Liver (tissue), 9 donors: ENCODE data around the gene RALGAPA2. TPM values are rescaled to one million over a fixed set of nuclear protein-coding genes. Genes with fewer than 3 reads are reported as not detected.

Source experiments
- DNase-seq: peaks from one replicate; pipeline ENCODE4 v3.0.0-alpha.2; 2017; ENCODE audit warnings: low spot score
- H3K27ac ChIP-seq, 2 donors: one replicate each; pipeline ENCODE4 v1.7.0; 2013; ENCODE audit warnings: inconsistent platforms in 2 of 2, low read length in 2 of 2, control low read depth in 1 of 2, low read depth in 1 of 2, mild to moderate bottlenecking in 1 of 2
- H3K27me3 ChIP-seq, 4 donors: one replicate each; pipeline versions ENCODE4 v1.6.1 to v1.7.0; 2013; ENCODE audit warnings: low read length in 3 of 4, inconsistent platforms in 1 of 4, mild to moderate bottlenecking in 1 of 4, moderate library complexity in 1 of 4; ENCODE audit not compliant: control insufficient read depth in 4 of 4, insufficient read depth in 4 of 4
- H3K36me3 ChIP-seq, 4 donors: one replicate each; pipeline versions ENCODE4 v1.6.1 to v1.7.0; 2013; ENCODE audit warnings: low read length in 3 of 4, mild to moderate bottlenecking in 3 of 4, low read depth in 1 of 4, moderate library complexity in 1 of 4; ENCODE audit not compliant: control insufficient read depth in 4 of 4, insufficient read depth in 3 of 4
- H3K4me1 ChIP-seq, 4 donors: one replicate each; pipeline versions ENCODE4 v1.6.1 to v1.7.0; 2013; ENCODE audit warnings: low read length in 3 of 4, mild to moderate bottlenecking in 3 of 4, moderate library complexity in 1 of 4; ENCODE audit not compliant: control insufficient read depth in 4 of 4, insufficient read depth in 4 of 4
- H3K4me3 ChIP-seq, 3 donors: one replicate each; pipeline versions ENCODE4 v1.6.1 to v1.7.0; 2013; ENCODE audit warnings: low read length in 3 of 3, control low read depth in 1 of 3, low read depth in 1 of 3, mild to moderate bottlenecking in 1 of 3
- H3K9ac ChIP-seq, 2 donors: one replicate each; pipeline ENCODE4 v1.7.0; 2013; ENCODE audit warnings: low read length in 2 of 2, mild to moderate bottlenecking in 2 of 2, moderate library complexity in 2 of 2, control low read depth in 1 of 2, low read depth in 1 of 2
- H3K9me3 ChIP-seq, 4 donors: one replicate each; pipeline versions ENCODE4 v1.6.1 to v1.7.0; 2013; ENCODE audit warnings: low read length in 3 of 4; ENCODE audit not compliant: control insufficient read depth in 4 of 4
- EGR1 ChIP-seq, 2 donors: IDR thresholded peaks; 2 replicates each; pipeline ENCODE4 v1.6.1; 2016 to 2018; ENCODE audit warnings: antibody characterized with exemption in 2 of 2, low read depth in 2 of 2
- FOXA1 ChIP-seq: IDR thresholded peaks from 2 replicates; pipeline ENCODE4 v1.6.1; 2016; ENCODE audit warnings: antibody characterized with exemption
- FOXA2 ChIP-seq: IDR thresholded peaks from 2 replicates; pipeline ENCODE4 v1.6.1; 2016; ENCODE audit warnings: antibody characterized with exemption
- GABPA ChIP-seq, 2 donors: IDR thresholded peaks in 1 of 2; conservative IDR thresholded peaks in 1 of 2; 2 replicates each; pipeline ENCODE4 v1.6.1; 2016; ENCODE audit warnings: antibody characterized with exemption in 2 of 2, mild to moderate bottlenecking in 1 of 2, moderate library complexity in 1 of 2
- HNF4A ChIP-seq, 2 donors: conservative IDR thresholded peaks; 2 replicates each; pipeline ENCODE4 v1.6.1; 2016; ENCODE audit warnings: antibody characterized with exemption in 2 of 2, mild to moderate bottlenecking in 2 of 2
- HNF4G ChIP-seq: IDR thresholded peaks from 2 replicates; pipeline ENCODE4 v1.6.1; 2016; ENCODE audit warnings: antibody characterized with exemption
- JUND ChIP-seq, 2 donors: IDR thresholded peaks; 2 replicates each; pipeline ENCODE4 v1.6.1; 2016; ENCODE audit warnings: antibody characterized with exemption in 2 of 2
- NR2F2 ChIP-seq: IDR thresholded peaks from 2 replicates; pipeline ENCODE4 v1.6.1; 2016; ENCODE audit warnings: antibody characterized with exemption
- RAD21 ChIP-seq, 2 donors: IDR thresholded peaks; 2 replicates each; pipeline ENCODE4 v1.6.1; 2016; ENCODE audit warnings: antibody characterized with exemption in 2 of 2, mild to moderate bottlenecking in 2 of 2
- RXRA ChIP-seq, 2 donors: IDR thresholded peaks; 2 replicates each; pipeline ENCODE4 v1.6.1; 2017 to 2018; ENCODE audit warnings: antibody characterized with exemption in 2 of 2, mild to moderate bottlenecking in 1 of 2
- SP1 ChIP-seq: IDR thresholded peaks from 2 replicates; pipeline ENCODE4 v1.6.1; 2018; ENCODE audit warnings: antibody characterized with exemption, mild to moderate bottlenecking
- TAF1 ChIP-seq: conservative IDR thresholded peaks from 2 replicates; pipeline ENCODE4 v1.6.1; 2016; ENCODE audit warnings: antibody characterized with exemption, mild to moderate bottlenecking
- YY1 ChIP-seq: IDR thresholded peaks from 2 replicates; pipeline ENCODE4 v1.6.1; 2016; ENCODE audit warnings: antibody characterized with exemption, mild to moderate bottlenecking
- WGBS: extraction: QIAGEN DNeasy Blood & Tissue Kit; methylation state at CpG from one replicate; pipeline ENCODE4 v1.1.7; 2013; 5-methylcytosine and 5-hydroxymethylcytosine counted together
- polyA plus RNA-seq, 2 donors: library from polyadenylated mRNA; stranded (reverse) in 1 of 2; unstranded in 1 of 2; fragments of 200-250 nt in 1 of 2; fragments of >200 nt in 1 of 2; fragmentation: Nextera tagmentation in 1 of 2; extraction: Ambion mirVana in 1 of 2; gene quantifications; one replicate each; pipeline versions ENCODE4 v1.2.1 to v1.2.3, GENCODE V29; 2013 to 2015
- total RNA-seq, 2 donors: library from RNA; depleted of rRNA; stranded (reverse); fragments of >200 nt; gene quantifications; one replicate each; pipeline ENCODE4 v1.2.3, GENCODE V29; 2014
- TF ChIP-seq, protein P1 (sequence below): IDR thresholded peaks from 2 replicates; pipeline ENCODE4 v1.6.1; 2016; ENCODE audit warnings: antibody characterized with exemption, mild to moderate bottlenecking
- TF ChIP-seq, protein P2 (sequence below): IDR thresholded peaks from 2 replicates; pipeline ENCODE4 v1.6.1; 2016; ENCODE audit warnings: antibody characterized with exemption
- TF ChIP-seq, protein P3 (sequence below): IDR thresholded peaks from 2 replicates; pipeline ENCODE4 v1.6.1; 2016; ENCODE audit warnings: antibody characterized with exemption
- TF ChIP-seq, protein P4 (sequence below): IDR thresholded peaks from 2 replicates; pipeline ENCODE4 v1.6.1; 2016; ENCODE audit warnings: antibody characterized with exemption
- TF ChIP-seq, protein P5 (sequence below): fragments of 150-350 bp; IDR thresholded peaks from 2 replicates; pipeline ENCODE4 v1.5.1; 2017; ENCODE audit warnings: improper control_type of control experiment, low read depth, low read length; ENCODE audit not compliant: missing input control
- donor health status: healthy.
- donor health status: healthy.
- donor health status: healthy.
- donor health status: healthy.
- donor health status: healthy.

Gene RALGAPA2
- total and polyA plus RNA-seq, 4 donors: 14.8 to 89.9 (median 25.1) TPM

DNA sequence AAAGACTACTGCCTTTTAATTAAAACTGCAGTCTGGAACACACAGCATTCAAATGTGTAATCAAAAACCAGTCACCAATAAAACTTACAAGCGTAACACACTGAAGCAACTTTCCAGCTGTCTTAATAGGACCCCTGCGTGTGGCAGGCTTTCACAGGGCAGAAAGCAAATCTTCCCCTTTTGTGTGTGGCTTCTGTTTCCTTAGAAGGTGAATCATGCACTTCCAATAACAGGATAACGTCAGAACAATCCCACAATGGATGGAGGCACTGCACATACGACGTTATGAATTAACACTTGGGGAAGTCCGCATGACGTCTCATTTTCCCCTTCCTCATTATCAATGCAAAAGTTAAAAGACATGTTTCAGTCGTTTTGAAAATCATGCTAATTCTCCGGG, 299.7 kb downstream of the RALGAPA2 start:
- no peaks in the 10 kb centered on the region for H3K4me1 ChIP-seq
- 84% methylated on average over 9 of the region's 9 CpGs for WGBS
- H3K9ac ChIP-seq: no peak overlapping the region
- TF ChIP-seq HNF4A (conservative IDR thresholded peaks at IDR 0.05): no peak
- TF ChIP-seq YY1: no peak
- TF ChIP-seq EGR1 (IDR thresholded peaks at IDR 0.05; ENCODE audit: low read depth in 2 of 2): no peak
- no peak for TF ChIP-seq JUND (IDR thresholded peaks at IDR 0.05)
- no peak for TF ChIP-seq RAD21 (IDR thresholded peaks at IDR 0.05)
- TF ChIP-seq, protein P1, sequence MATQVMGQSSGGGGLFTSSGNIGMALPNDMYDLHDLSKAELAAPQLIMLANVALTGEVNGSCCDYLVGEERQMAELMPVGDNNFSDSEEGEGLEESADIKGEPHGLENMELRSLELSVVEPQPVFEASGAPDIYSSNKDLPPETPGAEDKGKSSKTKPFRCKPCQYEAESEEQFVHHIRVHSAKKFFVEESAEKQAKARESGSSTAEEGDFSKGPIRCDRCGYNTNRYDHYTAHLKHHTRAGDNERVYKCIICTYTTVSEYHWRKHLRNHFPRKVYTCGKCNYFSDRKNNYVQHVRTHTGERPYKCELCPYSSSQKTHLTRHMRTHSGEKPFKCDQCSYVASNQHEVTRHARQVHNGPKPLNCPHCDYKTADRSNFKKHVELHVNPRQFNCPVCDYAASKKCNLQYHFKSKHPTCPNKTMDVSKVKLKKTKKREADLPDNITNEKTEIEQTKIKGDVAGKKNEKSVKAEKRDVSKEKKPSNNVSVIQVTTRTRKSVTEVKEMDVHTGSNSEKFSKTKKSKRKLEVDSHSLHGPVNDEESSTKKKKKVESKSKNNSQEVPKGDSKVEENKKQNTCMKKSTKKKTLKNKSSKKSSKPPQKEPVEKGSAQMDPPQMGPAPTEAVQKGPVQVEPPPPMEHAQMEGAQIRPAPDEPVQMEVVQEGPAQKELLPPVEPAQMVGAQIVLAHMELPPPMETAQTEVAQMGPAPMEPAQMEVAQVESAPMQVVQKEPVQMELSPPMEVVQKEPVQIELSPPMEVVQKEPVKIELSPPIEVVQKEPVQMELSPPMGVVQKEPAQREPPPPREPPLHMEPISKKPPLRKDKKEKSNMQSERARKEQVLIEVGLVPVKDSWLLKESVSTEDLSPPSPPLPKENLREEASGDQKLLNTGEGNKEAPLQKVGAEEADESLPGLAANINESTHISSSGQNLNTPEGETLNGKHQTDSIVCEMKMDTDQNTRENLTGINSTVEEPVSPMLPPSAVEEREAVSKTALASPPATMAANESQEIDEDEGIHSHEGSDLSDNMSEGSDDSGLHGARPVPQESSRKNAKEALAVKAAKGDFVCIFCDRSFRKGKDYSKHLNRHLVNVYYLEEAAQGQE: no peak
- TF ChIP-seq, protein P2, sequence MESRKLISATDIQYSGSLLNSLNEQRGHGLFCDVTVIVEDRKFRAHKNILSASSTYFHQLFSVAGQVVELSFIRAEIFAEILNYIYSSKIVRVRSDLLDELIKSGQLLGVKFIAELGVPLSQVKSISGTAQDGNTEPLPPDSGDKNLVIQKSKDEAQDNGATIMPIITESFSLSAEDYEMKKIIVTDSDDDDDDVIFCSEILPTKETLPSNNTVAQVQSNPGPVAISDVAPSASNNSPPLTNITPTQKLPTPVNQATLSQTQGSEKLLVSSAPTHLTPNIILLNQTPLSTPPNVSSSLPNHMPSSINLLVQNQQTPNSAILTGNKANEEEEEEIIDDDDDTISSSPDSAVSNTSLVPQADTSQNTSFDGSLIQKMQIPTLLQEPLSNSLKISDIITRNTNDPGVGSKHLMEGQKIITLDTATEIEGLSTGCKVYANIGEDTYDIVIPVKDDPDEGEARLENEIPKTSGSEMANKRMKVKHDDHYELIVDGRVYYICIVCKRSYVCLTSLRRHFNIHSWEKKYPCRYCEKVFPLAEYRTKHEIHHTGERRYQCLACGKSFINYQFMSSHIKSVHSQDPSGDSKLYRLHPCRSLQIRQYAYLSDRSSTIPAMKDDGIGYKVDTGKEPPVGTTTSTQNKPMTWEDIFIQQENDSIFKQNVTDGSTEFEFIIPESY: no peak
- peaks cover 2 to 14% (median 7%) of the 10 kb centered on the region in 4 donors for H3K36me3 ChIP-seq
- no peak overlapping the region for H3K27ac ChIP-seq
- H3K9me3 ChIP-seq: no peaks in the 10 kb centered on the region
- DNase-seq: no peak
- no peaks in the 10 kb centered on the region for H3K27me3 ChIP-seq
- H3K4me3 ChIP-seq: no peak overlapping the region

DNA sequence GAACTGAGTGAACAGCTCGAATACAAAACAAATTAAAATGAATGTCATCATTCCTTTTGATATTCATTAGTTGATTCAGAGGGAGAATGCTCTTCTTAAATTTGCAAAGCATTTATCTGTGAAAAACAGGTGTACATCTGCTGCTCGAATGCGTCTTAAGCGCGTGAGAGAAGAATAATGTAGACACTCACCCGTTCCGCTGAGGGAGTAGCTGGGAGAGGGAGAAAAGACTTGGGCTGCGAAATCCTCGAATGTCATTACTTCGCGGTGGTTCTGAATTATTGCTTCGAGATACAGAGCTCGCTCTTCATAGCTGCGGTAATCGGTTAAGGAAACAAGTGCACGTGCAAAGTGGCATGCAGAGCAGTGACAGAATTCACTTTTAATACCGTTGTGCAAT, 300.6 kb downstream of the RALGAPA2 start:
- DNase-seq: no peak
- Histone ChIP-seq H3K27me3 (no peaks in the 10 kb centered on the region), H3K9ac (no peak overlapping the region), H3K4me3 (no peak overlapping the region), H3K36me3 (peaks cover 1 to 14% (median 7%) of the 10 kb centered on the region in 4 donors), H3K4me1 (no peaks in the 10 kb centered on the region), H3K9me3 (no peaks in the 10 kb centered on the region), H3K27ac (no peak overlapping the region)
- 94% methylated on average over 17 of the region's 17 CpGs for WGBS
- no peak for TF ChIP-seq FOXA1
- TF ChIP-seq HNF4G: no peak
- TF ChIP-seq JUND (IDR thresholded peaks at IDR 0.05): no peak
- no peak for TF ChIP-seq NR2F2
- TF ChIP-seq, protein P2: no peak
- TF ChIP-seq FOXA2: no peak
- TF ChIP-seq, protein P3, sequence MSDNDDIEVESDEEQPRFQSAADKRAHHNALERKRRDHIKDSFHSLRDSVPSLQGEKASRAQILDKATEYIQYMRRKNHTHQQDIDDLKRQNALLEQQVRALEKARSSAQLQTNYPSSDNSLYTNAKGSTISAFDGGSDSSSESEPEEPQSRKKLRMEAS: no peak
- no peak for TF ChIP-seq SP1
- TF ChIP-seq RAD21 (IDR thresholded peaks at IDR 0.05): no peak
- no peak for TF ChIP-seq RXRA (IDR thresholded peaks at IDR 0.05)
- TF ChIP-seq EGR1 (IDR thresholded peaks at IDR 0.05; ENCODE audit: low read depth in 2 of 2): no peak
- TF ChIP-seq, protein P4, sequence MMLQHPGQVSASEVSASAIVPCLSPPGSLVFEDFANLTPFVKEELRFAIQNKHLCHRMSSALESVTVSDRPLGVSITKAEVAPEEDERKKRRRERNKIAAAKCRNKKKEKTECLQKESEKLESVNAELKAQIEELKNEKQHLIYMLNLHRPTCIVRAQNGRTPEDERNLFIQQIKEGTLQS: no peak
- TF ChIP-seq YY1: no peak
- TF ChIP-seq TAF1: no peak
- no peak for TF ChIP-seq GABPA (IDR thresholded peaks at IDR 0.05 in 1 of 2, conservative IDR thresholded peaks at IDR 0.05 in 1 of 2)
- TF ChIP-seq HNF4A (conservative IDR thresholded peaks at IDR 0.05): no peak
- TF ChIP-seq, protein P1: no peak
- TF ChIP-seq, protein P5, sequence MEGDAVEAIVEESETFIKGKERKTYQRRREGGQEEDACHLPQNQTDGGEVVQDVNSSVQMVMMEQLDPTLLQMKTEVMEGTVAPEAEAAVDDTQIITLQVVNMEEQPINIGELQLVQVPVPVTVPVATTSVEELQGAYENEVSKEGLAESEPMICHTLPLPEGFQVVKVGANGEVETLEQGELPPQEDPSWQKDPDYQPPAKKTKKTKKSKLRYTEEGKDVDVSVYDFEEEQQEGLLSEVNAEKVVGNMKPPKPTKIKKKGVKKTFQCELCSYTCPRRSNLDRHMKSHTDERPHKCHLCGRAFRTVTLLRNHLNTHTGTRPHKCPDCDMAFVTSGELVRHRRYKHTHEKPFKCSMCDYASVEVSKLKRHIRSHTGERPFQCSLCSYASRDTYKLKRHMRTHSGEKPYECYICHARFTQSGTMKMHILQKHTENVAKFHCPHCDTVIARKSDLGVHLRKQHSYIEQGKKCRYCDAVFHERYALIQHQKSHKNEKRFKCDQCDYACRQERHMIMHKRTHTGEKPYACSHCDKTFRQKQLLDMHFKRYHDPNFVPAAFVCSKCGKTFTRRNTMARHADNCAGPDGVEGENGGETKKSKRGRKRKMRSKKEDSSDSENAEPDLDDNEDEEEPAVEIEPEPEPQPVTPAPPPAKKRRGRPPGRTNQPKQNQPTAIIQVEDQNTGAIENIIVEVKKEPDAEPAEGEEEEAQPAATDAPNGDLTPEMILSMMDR: no peak
